Testis (tissue), 3 donors: ENCODE measurements around the gene FRS2. TPM values are rescaled to one million over a fixed set of nuclear protein-coding genes. Genes with fewer than 3 reads are reported as not detected.

Experiments used
- DNase-seq: peaks from one replicate; pipeline ENCODE4 v3.0.0-alpha.2; 2019
- H3K27ac ChIP-seq, 2 donors: fragments of 200-600 bp; sonication (generic); one replicate each; pipeline ENCODE4 v1.5.1; 2019
- H3K27me3 ChIP-seq: fragments of 200-600 bp; sonication (generic); one replicate; pipeline ENCODE4 v1.5.1; 2019
- H3K36me3 ChIP-seq: fragments of 200-600 bp; sonication (generic); one replicate; pipeline ENCODE4 v1.5.1; 2017; ENCODE audit warnings: low read depth; ENCODE audit errors: missing control alignments
- H3K4me1 ChIP-seq: fragments of 200-600 bp; sonication (generic); one replicate; pipeline ENCODE4 v1.5.1; 2019
- H3K4me3 ChIP-seq, 2 donors: fragments of 200-600 bp; sonication (generic); one replicate each; pipeline ENCODE4 v1.5.1; 2017 to 2019
- H3K9me3 ChIP-seq: fragments of 200-600 bp; sonication (generic); one replicate; pipeline ENCODE4 v1.5.1; 2017
- POLR2A ChIP-seq: fragments of 450-650 bp; IDR thresholded peaks from one replicate; pipeline ENCODE4 v1.6.1; 2017; ENCODE audit warnings: antibody characterized with exemption, mild to moderate bottlenecking, moderate library complexity
- WGBS, 2 donors: methylation state at CpG; one replicate each; pipeline ENCODE4 v1.1.5; 2018; 5-methylcytosine and 5-hydroxymethylcytosine counted together
- intact Hi-C: fragments of 100-400 bp; cut with DNase I; formaldehyde crosslinking; loops from one replicate; pipeline ENCODE4 v1.15.1; 2023; ENCODE audit warnings: low total_unique reads
- polyA plus RNA-seq: library from polyadenylated mRNA; stranded (reverse); fragments of 350-450 nt; fragmentation: Illumina TruSeq; extraction: RNeasy Lipid Tissue Mini Kit (QIAGEN cat#74804); gene quantifications from one replicate; pipeline ENCODE4 v1.2.3, GENCODE V29; 2014; ENCODE audit warnings: low read depth, low replicate concordance; ENCODE audit not compliant: insufficient read depth
- total RNA-seq, 2 donors: library from RNA; depleted of rRNA; stranded (reverse); fragments of >200 nt; gene quantifications; one replicate each; pipeline ENCODE4 v1.2.3, GENCODE V29; 2016
- TF ChIP-seq, protein P1 (sequence below), 3 experiments: fragments of 450-650 bp in 2 of 3; fragments of 200-600 bp in 1 of 3; sonication (generic) in 1 of 3; IDR thresholded peaks; one replicate each; pipeline ENCODE4 v1.5.1; 2016 to 2019; ENCODE audit warnings: antibody characterized with exemption in 3 of 3, mild to moderate bottlenecking in 2 of 3, moderate library complexity in 1 of 3

The FRS2 gene
- total and polyA plus RNA-seq, 3 donors from 2014 or later = 21.6 to 47.8 (median 38.3) TPM

DNA sequence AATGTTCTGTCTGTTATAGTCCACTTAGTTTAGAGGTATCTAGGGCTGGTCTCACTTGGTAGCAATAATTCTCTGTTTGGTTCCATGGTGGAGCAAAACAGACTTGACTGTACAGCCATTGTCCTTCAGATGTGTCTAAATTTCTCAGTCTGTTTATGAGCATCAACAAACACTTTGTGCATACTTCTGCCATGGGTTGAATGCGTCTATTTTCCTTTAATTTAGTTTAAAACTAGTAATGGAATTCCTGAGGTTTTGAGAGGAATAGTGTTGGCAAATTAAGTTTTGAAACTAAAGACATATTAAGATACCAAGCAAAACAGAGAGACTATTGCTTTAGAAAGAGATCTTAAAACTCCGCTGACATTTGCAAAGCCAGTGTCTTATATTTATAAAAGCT is 22.6 kb downstream of the FRS2 start:
- intact Hi-C loops = no loop called here
- Histone ChIP-seq H3K27ac (no peak overlapping the region), H3K4me3 (no peak overlapping the region), H3K9me3 (no peaks in the 10 kb centered on the region), H3K4me1 (peaks cover under 1% of the 10 kb centered on the region), H3K27me3 (no peaks in the 10 kb centered on the region), H3K36me3 (no peaks in the 10 kb centered on the region)
- TF ChIP-seq, protein P1, sequence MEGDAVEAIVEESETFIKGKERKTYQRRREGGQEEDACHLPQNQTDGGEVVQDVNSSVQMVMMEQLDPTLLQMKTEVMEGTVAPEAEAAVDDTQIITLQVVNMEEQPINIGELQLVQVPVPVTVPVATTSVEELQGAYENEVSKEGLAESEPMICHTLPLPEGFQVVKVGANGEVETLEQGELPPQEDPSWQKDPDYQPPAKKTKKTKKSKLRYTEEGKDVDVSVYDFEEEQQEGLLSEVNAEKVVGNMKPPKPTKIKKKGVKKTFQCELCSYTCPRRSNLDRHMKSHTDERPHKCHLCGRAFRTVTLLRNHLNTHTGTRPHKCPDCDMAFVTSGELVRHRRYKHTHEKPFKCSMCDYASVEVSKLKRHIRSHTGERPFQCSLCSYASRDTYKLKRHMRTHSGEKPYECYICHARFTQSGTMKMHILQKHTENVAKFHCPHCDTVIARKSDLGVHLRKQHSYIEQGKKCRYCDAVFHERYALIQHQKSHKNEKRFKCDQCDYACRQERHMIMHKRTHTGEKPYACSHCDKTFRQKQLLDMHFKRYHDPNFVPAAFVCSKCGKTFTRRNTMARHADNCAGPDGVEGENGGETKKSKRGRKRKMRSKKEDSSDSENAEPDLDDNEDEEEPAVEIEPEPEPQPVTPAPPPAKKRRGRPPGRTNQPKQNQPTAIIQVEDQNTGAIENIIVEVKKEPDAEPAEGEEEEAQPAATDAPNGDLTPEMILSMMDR (IDR thresholded peaks at IDR 0.05) = no peak
- TF ChIP-seq POLR2A = no peak
- 88 to 94% methylated on average over 2 of the region's 2 CpGs for WGBS, 2 donors
- DNase-seq = no peak

DNA sequence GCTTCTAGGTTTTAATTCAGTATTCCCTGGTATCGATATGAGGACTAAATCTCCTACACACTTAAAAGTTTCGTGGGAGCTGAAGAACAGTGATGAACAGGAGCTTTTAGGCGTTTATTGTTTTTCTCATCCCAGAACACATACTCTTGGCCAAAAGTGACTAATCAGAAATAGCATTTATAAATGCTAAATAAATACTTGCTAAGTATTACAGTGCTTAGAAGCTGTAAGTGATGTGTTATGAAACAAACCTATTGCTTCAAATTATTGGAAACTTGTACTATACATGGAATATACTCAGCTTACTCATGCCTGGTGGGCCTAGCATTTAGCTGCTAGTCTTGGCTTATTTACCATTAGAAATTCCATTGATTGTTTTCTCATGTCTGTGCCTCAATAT is 24.9 kb downstream of the FRS2 start:
- Histone ChIP-seq H3K36me3 (no peaks in the 10 kb centered on the region), H3K27ac (no peak overlapping the region), H3K27me3 (no peaks in the 10 kb centered on the region), H3K4me3 (no peak overlapping the region), H3K9me3 (no peaks in the 10 kb centered on the region), H3K4me1 (peaks cover 4% of the 10 kb centered on the region)
- intact Hi-C loops = no loop called here
- no peak for TF ChIP-seq POLR2A
- TF ChIP-seq, protein P1 (IDR thresholded peaks at IDR 0.05) = no peak
- WGBS, 2 donors = 67 to 79% methylated on average over 3 of the region's 3 CpGs
- no peak for DNase-seq

DNA sequence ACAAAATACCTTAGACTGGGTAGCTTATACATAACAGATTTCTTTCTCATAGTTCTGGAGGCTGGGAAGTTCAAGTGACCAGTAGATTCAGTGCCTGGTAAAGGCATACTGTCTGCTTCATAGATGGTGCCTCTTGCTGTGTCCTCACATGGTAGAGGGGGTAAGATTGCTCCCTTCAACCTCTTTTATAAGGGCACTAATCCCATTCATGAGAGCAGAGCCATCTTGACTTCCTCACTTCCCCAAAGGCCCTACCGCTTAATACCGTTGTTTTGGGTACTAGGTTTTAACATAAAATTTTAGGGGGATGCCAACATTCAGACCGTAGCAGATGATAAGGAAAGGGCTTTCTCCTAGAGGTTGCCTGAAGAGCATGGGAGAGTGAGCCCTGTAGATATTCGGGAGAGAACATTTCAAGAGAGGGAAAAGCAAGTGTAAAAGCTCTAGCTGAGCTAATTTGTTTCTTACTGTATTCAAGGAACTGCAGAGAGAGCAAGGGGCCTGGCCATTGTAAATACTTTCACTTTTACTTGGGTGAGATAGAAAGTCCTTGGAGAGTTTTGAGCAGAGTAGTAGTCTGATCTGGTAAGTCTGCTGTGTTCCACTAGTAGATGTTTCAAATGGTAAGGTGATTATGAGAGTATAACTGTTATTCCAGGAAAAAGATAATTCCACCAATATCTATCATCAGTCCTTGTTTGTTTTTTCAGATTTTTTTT is 27.3 kb downstream of the FRS2 start:
- DNase-seq = no peak
- no peak for TF ChIP-seq POLR2A
- TF ChIP-seq, protein P1 (IDR thresholded peaks at IDR 0.05) = no peak
- H3K27ac ChIP-seq = no peak overlapping the region
- H3K4me3 ChIP-seq = no peak overlapping the region
- intact Hi-C loops = no loop called here
- no peaks in the 10 kb centered on the region for H3K9me3 ChIP-seq
- H3K36me3 ChIP-seq = no peaks in the 10 kb centered on the region
- 58 to 70% methylated on average over 4 of the region's 4 CpGs for WGBS, 2 donors
- H3K27me3 ChIP-seq = no peaks in the 10 kb centered on the region
- H3K4me1 ChIP-seq = peaks cover 4% of the 10 kb centered on the region

DNA sequence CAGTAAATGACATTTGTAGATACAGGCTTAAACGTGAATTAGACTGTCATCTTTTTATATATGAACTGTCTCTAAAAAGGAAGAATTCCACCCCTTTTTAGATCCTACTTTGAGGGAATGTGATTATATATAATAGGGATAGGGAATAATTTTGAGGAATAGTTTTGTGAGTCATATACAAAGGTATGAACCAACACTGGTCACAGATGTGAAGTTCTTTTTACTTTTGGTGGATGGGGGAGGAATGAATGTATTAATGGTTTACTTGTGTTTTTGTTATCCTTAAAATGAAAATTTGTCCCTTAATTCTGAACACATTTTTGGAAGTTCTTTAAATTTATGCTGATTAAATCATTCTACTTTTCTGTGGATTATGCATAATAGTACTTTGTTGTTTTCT is 30.4 kb downstream of the FRS2 start:
- intact Hi-C loops = no loop called here
- no peak for DNase-seq
- no peak for TF ChIP-seq POLR2A
- TF ChIP-seq, protein P1 (IDR thresholded peaks at IDR 0.05) = no peak
- H3K4me3 ChIP-seq = no peak overlapping the region
- no peaks in the 10 kb centered on the region for H3K9me3 ChIP-seq
- no peaks in the 10 kb centered on the region for H3K27me3 ChIP-seq
- H3K36me3 ChIP-seq = no peaks in the 10 kb centered on the region
- WGBS, 2 donors = 60 to 83% methylated on average over 1 of the region's 1 CpG
- peaks cover 5% of the 10 kb centered on the region for H3K4me1 ChIP-seq
- no peak overlapping the region for H3K27ac ChIP-seq
